Ishikawa (cell line): ENCODE measurements around the gene NHLRC2.
A peak's percentile ranks its signal among the peaks of the same experiment; 100 is the strongest.

Source experiments
- CREB1 ChIP-seq: IDR thresholded peaks from 2 replicates; pipeline ENCODE4 v1.6.1; 2012; ENCODE audit warnings: low read depth
- EGR1 ChIP-seq: IDR thresholded peaks from 2 replicates; pipeline ENCODE4 v1.6.1; 2012
- EP300 ChIP-seq: IDR thresholded peaks from 2 replicates; pipeline ENCODE4 v1.6.1; 2012; ENCODE audit warnings: borderline replicate concordance
- MAX ChIP-seq: IDR thresholded peaks from 2 replicates; pipeline ENCODE4 v1.6.1; 2012
- NFIC ChIP-seq: IDR thresholded peaks from 2 replicates; pipeline ENCODE4 v1.6.1; 2012
- RAD21 ChIP-seq: IDR thresholded peaks from 2 replicates; pipeline ENCODE4 v1.6.1; 2012; ENCODE audit warnings: low read depth
- REST ChIP-seq: IDR thresholded peaks from 2 replicates; pipeline ENCODE4 v1.6.1; 2012; ENCODE audit warnings: low read depth, mild to moderate bottlenecking
- TAF1 ChIP-seq: IDR thresholded peaks from 2 replicates; pipeline ENCODE4 v1.6.1; 2012; ENCODE audit warnings: low read depth, mild to moderate bottlenecking
- TCF12 ChIP-seq: IDR thresholded peaks from 2 replicates; pipeline ENCODE4 v1.6.1; 2012; ENCODE audit warnings: low read depth
- TEAD4 ChIP-seq: IDR thresholded peaks from 2 replicates; pipeline ENCODE4 v1.6.1; 2012
- USF1 ChIP-seq: IDR thresholded peaks from 2 replicates; pipeline ENCODE4 v1.6.1; 2012
- YY1 ChIP-seq: IDR thresholded peaks from 2 replicates; pipeline ENCODE4 v1.6.1; 2012; ENCODE audit warnings: low read depth

- TF ChIP-seq TAF1 (no peak), EGR1 (no peak), RAD21 (no peak), EP300 (no peak), MAX (no peak), NFIC (no peak), CREB1 (no peak), REST (no peak), TEAD4 (no peak), TCF12 (no peak), YY1 (no peak), USF1 (peak; percentile 54; the same call in 1 of the 2 replicates)
Observed at GRCh38 chr10:113853578-113854012, 866 bp upstream of the NHLRC2 start.
